HepG2 (cell line): ENCODE results near the gene SLC6A9. TPM values are rescaled to one million over a fixed set of nuclear protein-coding genes. Genes with fewer than 3 reads are reported as not detected.

Source experiments
- EEA1 ChIP-seq: sonication (generic); formaldehyde crosslinking; IDR thresholded peaks from 2 replicates; pipeline ENCODE4 v1.5.1; 2020; ENCODE audit warnings: mild to moderate bottlenecking, missing genetic modification reagents, borderline replicate concordance
- HIC2 ChIP-seq: sonication (generic); formaldehyde crosslinking; IDR thresholded peaks from 2 replicates; pipeline ENCODE4 v1.9.0; 2022; ENCODE audit warnings: low read depth, missing genetic modification reagents
- HNRNPL ChIP-seq: fragments of 200-400 bp; formaldehyde crosslinking; IDR thresholded peaks from 2 replicates; pipeline ENCODE4 v1.6.1; 2017; ENCODE audit warnings: mild to moderate bottlenecking, low read depth, low read length
- HNRNPLL ChIP-seq: fragments of 200-400 bp; formaldehyde crosslinking; IDR thresholded peaks from 2 replicates; pipeline ENCODE4 v1.6.1; 2017; ENCODE audit warnings: mild to moderate bottlenecking, low read depth, low read length; ENCODE audit not compliant: poor library complexity, severe bottlenecking
- KLF11 ChIP-seq: IDR thresholded peaks from 2 replicates; pipeline ENCODE4 v1.6.1; 2016; ENCODE audit warnings: missing compliant biosample characterization
- NR1H2 ChIP-seq: sonication (generic); formaldehyde crosslinking; IDR thresholded peaks from 2 replicates; pipeline ENCODE4 v1.8.1; 2022; ENCODE audit warnings: low read depth, missing genetic modification reagents, borderline replicate concordance
- THAP9 ChIP-seq: sonication (generic); formaldehyde crosslinking; IDR thresholded peaks from 2 replicates; pipeline ENCODE4; 2020; ENCODE audit warnings: missing genetic modification reagents, mild to moderate bottlenecking, borderline replicate concordance
- ZNF253 ChIP-seq: sonication (generic); formaldehyde crosslinking; IDR thresholded peaks from 2 replicates; pipeline ENCODE4 v1.8.0; 2022; ENCODE audit warnings: mild to moderate bottlenecking, missing genetic modification reagents, borderline replicate concordance
- ZSCAN29 ChIP-seq: sonication (generic); formaldehyde crosslinking; conservative IDR thresholded peaks from 2 replicates; pipeline ENCODE4 v1.4.0; 2020; ENCODE audit warnings: mild to moderate bottlenecking, missing genetic modification reagents
- polyA plus RNA-seq, 8 experiments: library from polyadenylated mRNA; depleted of rRNA in 3 of 8; stranded (reverse) in 7 of 8; unstranded in 1 of 8; fragments of >200 nt; fragmentation: Illumina TruSeq in 4 of 8; extraction: Trizol in 4 of 8; gene quantifications; 2 replicates each; pipeline versions ENCODE4 v1.2.1 to v1.2.3, GENCODE V29; 2011 to 2016; ENCODE audit warnings: low read depth in 4 of 8, missing spikeins in 1 of 8, mixed read lengths in 1 of 8; ENCODE audit not compliant: insufficient read depth in 1 of 8
- total RNA-seq, 5 experiments: library from RNA; depleted of rRNA; stranded (reverse); fragments of >200 nt; fragmentation: Illumina TruSeq; extraction: Trizol; gene quantifications; 2 replicates each; pipeline ENCODE4 v1.2.3, GENCODE V29; 2016; ENCODE audit warnings: low read depth in 1 of 5

The SLC6A9 gene
- total and polyA plus RNA-seq, 2 of the 13 experiments (the other 11 are each of a cell fraction or from before 2014, with no cell fraction given): 8.5 to 9.9 TPM

GRCh38 chr1:44010935-44011471 is 20.3 kb downstream of the SLC6A9 start (continued):
- TF ChIP-seq THAP9 (CRISPR knock-in tag): no peak
- no peak for TF ChIP-seq NR1H2 (CRISPR knock-in tag)
- TF ChIP-seq HNRNPLL: peak; percentile 30
- 0 out of 2 replicates have a peak, but pooled peaks have one; percentile 43 for TF ChIP-seq HIC2 (CRISPR knock-in tag)
- TF ChIP-seq ZNF253: no peak
- no peak for TF ChIP-seq KLF11 (CRISPR knock-in tag)
- peak; percentile 8 for TF ChIP-seq HNRNPL
- no peak for TF ChIP-seq ZSCAN29 (CRISPR knock-in tag)
- TF ChIP-seq EEA1 (CRISPR knock-in tag): no peak
